ENCODE results near the gene SLC22A1. TPM values are rescaled to one million over a fixed set of nuclear protein-coding genes. Genes with fewer than 3 reads are reported as not detected.

SLC22A1 gene
- total and polyA plus RNA-seq, 2 of the 13 experiments (the other 11 are each of a cell fraction or from before 2014, with no cell fraction given) = 0.80 to 0.87 TPM

- TF ChIP-seq ZNF710 (CRISPR knock-in tag; IDR thresholded peaks at IDR 0.05; ENCODE audit: borderline replicate concordance) (peak; percentile 75), AHDC1 (CRISPR knock-in tag; IDR thresholded peaks at IDR 0.05; ENCODE audit: borderline replicate concordance) (peak; percentile 91), RXRB (CRISPR knock-in tag; IDR thresholded peaks at IDR 0.05; ENCODE audit: borderline replicate concordance) (peak; percentile 95), SOX13 (IDR thresholded peaks at IDR 0.05) (0 out of 2 replicates have a peak, but pooled peaks have one; percentile 43), SOX13 (CRISPR knock-in tag; conservative IDR thresholded peaks at IDR 0.05 in 1 of 2, IDR thresholded peaks at IDR 0.05 in 1 of 2) (peak in 1 of 2 experiments; percentile 93; a peak in 2 of 4 replicates), SRSF1 (optimal IDR thresholded peaks at IDR 0.05; ENCODE audit: low read depth, low read length) (no peak), ZNF160 (CRISPR knock-in tag; IDR thresholded peaks at IDR 0.05) (peak; percentile 84; the same call in 1 of the 2 replicates), PAF1 (CRISPR knock-in tag; IDR thresholded peaks at IDR 0.05) (no peak), HMG20A (CRISPR knock-in tag; IDR thresholded peaks at IDR 0.05; ENCODE audit: borderline replicate concordance) (peak; percentile 97), ZNF253 (CRISPR knock-in tag; IDR thresholded peaks at IDR 0.05; ENCODE audit: borderline replicate concordance) (no peak), KDM2A (CRISPR knock-in tag; IDR thresholded peaks at IDR 0.05; ENCODE audit: borderline replicate concordance, low read depth) (peak; percentile 62; the same call in 1 of the 2 replicates), KDM5A (IDR thresholded peaks at IDR 0.05; ENCODE audit: borderline replicate concordance, low read length) (no peak), ZNF609 (CRISPR knock-in tag; IDR thresholded peaks at IDR 0.05; ENCODE audit: borderline replicate concordance) (peak; percentile 90), NFIC (IDR thresholded peaks at IDR 0.05; ENCODE audit: low read length) (0 out of 2 replicates have a peak, but pooled peaks have one; percentile 52), ZNF878 (CRISPR knock-in tag; IDR thresholded peaks at IDR 0.05) (0 out of 2 replicates have a peak, but pooled peaks have one; percentile 49)
These were observed 15.7 kb downstream of the SLC22A1 start (continued) for GRCh38 chr6:160137130-160137988.

Measured in HepG2 (cell line).